A172 (cell line): Measurements from ENCODE around the gene TICAM1. TPM values are rescaled to one million over a fixed set of nuclear protein-coding genes. Genes with fewer than 3 reads are reported as not detected.
A peak's percentile ranks its signal among the peaks of the same experiment; 100 is the strongest.
"Not testable (repeated sequence)": the region's sequence is repeated elsewhere in the genome, so short reads cannot be mapped to it uniquely, and the experiment has no call there.

Experiments
- DNase-seq: peaks from one replicate; pipeline ENCODE4 v3.0.0-alpha.2; 2015; ENCODE audit warnings: low spot score
- total RNA-seq: library from RNA; depleted of rRNA; stranded (reverse); fragments of >200 nt; shearing (Covaris generic); gene quantifications from 2 replicates; pipeline ENCODE4 v1.2.3, GENCODE V29; 2014

The TICAM1 gene
- total RNA-seq, 1 experiment from 2014 or later = 1.4 TPM

GRCh38 chr19:4844348-4845179 is 13.1 kb upstream of the TICAM1 start:
- no peak for DNase-seq

GRCh38 chr19:4843647-4843965 is 12.1 kb upstream of the TICAM1 start:
- no peak for DNase-seq

- no peak for DNase-seq
Measured at GRCh38 chr19:4839192-4839591, 7.7 kb upstream of the TICAM1 start.

- no peak for DNase-seq
Measured at GRCh38 chr19:4832776-4833175, 1.3 kb upstream of the TICAM1 start.

- DNase-seq = not testable (repeated sequence)
Measured at GRCh38 chr19:4831979-4832340, 448 bp upstream of the TICAM1 start.

GRCh38 chr19:4830768-4831265 is 695 bp downstream of the TICAM1 start:
- no peak for DNase-seq

GRCh38 chr19:4830332-4830731 is 1.2 kb downstream of the TICAM1 start:
- DNase-seq = no peak

GRCh38 chr19:4829001-4829712 is 2.4 kb downstream of the TICAM1 start:
- no peak for DNase-seq

GRCh38 chr19:4823577-4823976 is 7.9 kb downstream of the TICAM1 start:
- no peak for DNase-seq

- DNase-seq = not testable (repeated sequence)
Measured at GRCh38 chr19:4822354-4822753, 9.2 kb downstream of the TICAM1 start.

GRCh38 chr19:4821265-4821664 is 10.2 kb downstream of the TICAM1 start:
- DNase-seq = no peak

GRCh38 chr19:4817467-4818277 is 13.8 kb downstream of the TICAM1 start:
- DNase-seq = no peak

- DNase-seq = no peak
Measured at GRCh38 chr19:4816950-4817278, 14.6 kb downstream of the TICAM1 start.

- DNase-seq = no peak
Measured at GRCh38 chr19:4816202-4816949, 15.1 kb downstream of the TICAM1 start.

GRCh38 chr19:4815426-4816201 is 15.9 kb downstream of the TICAM1 start:
- DNase-seq = peak; percentile 82

- no peak for DNase-seq
Measured at GRCh38 chr19:4814625-4815425, 16.7 kb downstream of the TICAM1 start.

GRCh38 chr19:4811328-4812131 is 20.0 kb downstream of the TICAM1 start:
- peak; percentile 55 for DNase-seq

GRCh38 chr19:4807188-4807587 is 24.3 kb downstream of the TICAM1 start:
- DNase-seq = no peak

- no peak for DNase-seq
Measured at GRCh38 chr19:4806384-4806783, 25.1 kb downstream of the TICAM1 start.
